Measurements from ENCODE around the gene ARFIP1. TPM values are rescaled to one million over a fixed set of nuclear protein-coding genes. Genes with fewer than 3 reads are reported as not detected.

Gene ARFIP1
- total RNA-seq, 1 donor from 2014 or later = 32.5 TPM

GRCh38 chr4:152950402-152951274, 170.9 kb downstream of the ARFIP1 start:
- Mint-ChIP-seq H3K27me3 (peaks cover 2% of the 10 kb centered on the region), H3K4me3 (peak overlapping the region; percentile 29), H3K4me1 (ENCODE audit: unreplicated experiment) (peaks cover 47% of the 10 kb centered on the region), H3K36me3 (peaks cover 34% of the 10 kb centered on the region), H3K9me3 (no peaks in the 10 kb centered on the region), H3K27ac (peak overlapping the region; percentile 31)
- no peak for TF ChIP-seq CTCF (conservative IDR thresholded peaks at IDR 0.05)
- no peak for DNase-seq (ENCODE audit: extremely low spot score, unreplicated experiment)

DNA sequence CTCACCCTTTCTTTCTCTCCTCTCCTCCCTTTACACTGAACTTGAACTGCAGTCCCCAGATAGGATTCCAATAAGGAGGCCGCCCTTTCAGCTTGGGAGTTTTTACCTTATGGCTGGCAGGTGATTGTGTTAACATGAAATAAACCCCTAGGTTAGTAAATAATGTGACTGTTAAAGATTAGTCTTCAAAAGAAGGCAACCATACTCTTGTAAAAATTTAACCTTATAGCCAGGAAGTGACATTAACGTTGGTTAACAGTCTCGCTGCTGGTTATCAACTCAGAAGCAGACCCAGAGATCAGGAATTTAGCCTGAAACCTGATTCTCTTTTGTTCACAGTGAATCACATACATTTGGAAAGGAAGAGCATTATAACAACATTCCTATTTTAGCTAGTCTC, 171.6 kb downstream of the ARFIP1 start:
- peak overlapping the region; percentile 3 for H3K4me3 Mint-ChIP-seq
- H3K4me1 Mint-ChIP-seq (ENCODE audit: unreplicated experiment) = peaks cover 47% of the 10 kb centered on the region
- DNase-seq (ENCODE audit: extremely low spot score, unreplicated experiment) = no peak
- peaks cover 34% of the 10 kb centered on the region for H3K36me3 Mint-ChIP-seq
- TF ChIP-seq CTCF (conservative IDR thresholded peaks at IDR 0.05) = no peak
- peaks cover 2% of the 10 kb centered on the region for H3K27me3 Mint-ChIP-seq
- H3K27ac Mint-ChIP-seq = no peak overlapping the region
- no peaks in the 10 kb centered on the region for H3K9me3 Mint-ChIP-seq

DNA sequence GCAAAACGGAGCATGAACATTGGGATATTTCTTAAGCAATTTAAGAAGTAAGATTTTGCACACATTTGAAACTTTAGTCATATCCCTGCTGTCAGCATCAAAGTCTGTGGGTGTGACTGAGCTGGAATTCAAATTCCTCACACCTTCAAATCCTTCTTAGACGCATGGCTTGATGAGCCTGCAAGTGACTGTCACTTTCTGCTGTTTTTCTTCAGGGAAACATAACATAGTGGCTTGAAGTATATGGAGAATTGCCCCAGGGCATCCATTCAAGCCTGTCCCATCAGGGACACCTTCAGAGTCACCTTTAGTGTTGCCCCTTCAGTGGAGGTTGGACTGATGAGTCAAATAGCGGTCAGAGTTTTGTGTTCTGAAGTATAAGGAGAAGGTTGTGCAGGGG, 173.8 kb downstream of the ARFIP1 start:
- H3K4me3 Mint-ChIP-seq = no peak overlapping the region
- no peaks in the 10 kb centered on the region for H3K27me3 Mint-ChIP-seq
- H3K4me1 Mint-ChIP-seq (ENCODE audit: unreplicated experiment) = peaks cover 51% of the 10 kb centered on the region
- no peak for TF ChIP-seq CTCF (conservative IDR thresholded peaks at IDR 0.05)
- H3K36me3 Mint-ChIP-seq = peaks cover 20% of the 10 kb centered on the region
- DNase-seq (ENCODE audit: extremely low spot score, unreplicated experiment) = no peak
- H3K9me3 Mint-ChIP-seq = no peaks in the 10 kb centered on the region
- H3K27ac Mint-ChIP-seq = peak overlapping the region; percentile 69

DNA sequence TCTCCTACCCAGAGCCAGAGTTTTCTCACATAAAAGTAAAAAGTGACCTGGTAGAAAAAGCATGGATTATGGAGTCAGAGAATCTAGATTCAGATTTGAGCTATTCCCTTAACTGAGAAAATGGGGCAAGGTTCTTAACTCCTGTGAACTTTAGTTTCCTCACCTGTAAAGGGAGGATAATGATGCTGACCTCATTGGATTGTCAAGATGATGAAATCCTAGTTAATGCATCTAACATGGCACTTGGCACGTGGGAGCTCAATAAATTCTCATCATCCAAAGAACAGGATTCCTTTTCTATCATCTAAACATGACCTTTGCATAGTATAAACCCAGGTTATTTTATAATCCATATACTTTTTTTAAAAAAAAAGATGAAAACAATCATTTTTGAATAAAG, 175.0 kb downstream of the ARFIP1 start:
- Mint-ChIP-seq H3K4me3 (no peak overlapping the region), H3K27me3 (no peaks in the 10 kb centered on the region), H3K4me1 (ENCODE audit: unreplicated experiment) (peaks cover 49% of the 10 kb centered on the region), H3K9me3 (no peaks in the 10 kb centered on the region), H3K36me3 (peaks cover 22% of the 10 kb centered on the region), H3K27ac (no peak overlapping the region)
- TF ChIP-seq CTCF (conservative IDR thresholded peaks at IDR 0.05) = no peak
- DNase-seq (ENCODE audit: extremely low spot score, unreplicated experiment) = no peak

- no peak for TF ChIP-seq CTCF (conservative IDR thresholded peaks at IDR 0.05)
- DNase-seq (ENCODE audit: extremely low spot score, unreplicated experiment) = no peak
- Mint-ChIP-seq H3K9me3 (no peaks in the 10 kb centered on the region), H3K27ac (peak overlapping the region; percentile 15), H3K4me1 (ENCODE audit: unreplicated experiment) (peaks cover 39% of the 10 kb centered on the region), H3K4me3 (no peak overlapping the region), H3K36me3 (peaks cover 20% of the 10 kb centered on the region), H3K27me3 (no peaks in the 10 kb centered on the region)
These were observed 176.4 kb downstream of the ARFIP1 start for GRCh38 chr4:152956147-152956546.

All from type B pancreatic cell (in vitro differentiated cells).